Measurements from ENCODE around the gene TMEM150A. TPM values are rescaled to one million over a fixed set of nuclear protein-coding genes. Genes with fewer than 3 reads are reported as not detected.

The TMEM150A gene
- total and polyA plus RNA-seq, 2 of the 13 experiments (the other 11 are each of a cell fraction or from before 2014, with no cell fraction given), result 30.1 to 70.4 TPM

GRCh38 chr2:85593023-85593422 lies 9.5 kb downstream of the TMEM150A start (continued):
- TF ChIP-seq IRF9 (CRISPR knock-in tag; IDR thresholded peaks at IDR 0.05; ENCODE audit: borderline replicate concordance) (no peak), SOX13 (IDR thresholded peaks at IDR 0.05) (no peak), SOX13 (CRISPR knock-in tag; conservative IDR thresholded peaks at IDR 0.05 in 1 of 2, IDR thresholded peaks at IDR 0.05 in 1 of 2) (no peak), ZFP36 (IDR thresholded peaks at IDR 0.05; ENCODE audit: borderline replicate concordance, low read depth, low read length, partially characterized antibody) (no peak), CEBPG (CRISPR knock-in tag; IDR thresholded peaks at IDR 0.05) (0 out of 2 replicates have a peak, but pooled peaks have one; percentile 15), ARID4A (CRISPR knock-in tag; IDR thresholded peaks at IDR 0.05; ENCODE audit: borderline replicate concordance) (peak; percentile 38; the same call in 1 of the 2 replicates), BCL3 (CRISPR knock-in tag; IDR thresholded peaks at IDR 0.05) (no peak), ZNF605 (CRISPR knock-in tag; IDR thresholded peaks at IDR 0.05) (0 out of 2 replicates have a peak, but pooled peaks have one; percentile 45), POLR2G (IDR thresholded peaks at IDR 0.05; ENCODE audit: low read depth, low read length) (no peak), NFAT5 (CRISPR knock-in tag; IDR thresholded peaks at IDR 0.05) (no peak), SMAD9 (CRISPR knock-in tag; IDR thresholded peaks at IDR 0.05) (no peak), ZNF580 (CRISPR knock-in tag; IDR thresholded peaks at IDR 0.05; ENCODE audit: borderline replicate concordance, low read depth) (no peak), NCOR1 (IDR thresholded peaks at IDR 0.05; ENCODE audit: borderline replicate concordance, low read length) (no peak), ZSCAN21 (CRISPR knock-in tag; IDR thresholded peaks at IDR 0.05; ENCODE audit: borderline replicate concordance) (0 out of 2 replicates have a peak, but pooled peaks have one; percentile 40), SRSF1 (optimal IDR thresholded peaks at IDR 0.05; ENCODE audit: low read depth, low read length) (no peak), TBX3 (IDR thresholded peaks at IDR 0.05; ENCODE audit: borderline replicate concordance) (no peak), KDM5B (CRISPR knock-in tag; IDR thresholded peaks at IDR 0.05; ENCODE audit: borderline replicate concordance) (0 out of 2 replicates have a peak, but pooled peaks have one; percentile 20), RXRA (CRISPR knock-in tag; IDR thresholded peaks at IDR 0.05) (peak; percentile 82)
